GDM1 (cell line): ENCODE results near the gene AFF1.
"Not testable (repeated sequence)": the region's sequence is repeated elsewhere in the genome, so short reads cannot be mapped to it uniquely, and the experiment has no call there.

Source experiments
- DNase-seq: peaks from one replicate; lab custom pipeline; 2025; lab: John Stamatoyannopoulos, UW

AFF1 gene

DNA sequence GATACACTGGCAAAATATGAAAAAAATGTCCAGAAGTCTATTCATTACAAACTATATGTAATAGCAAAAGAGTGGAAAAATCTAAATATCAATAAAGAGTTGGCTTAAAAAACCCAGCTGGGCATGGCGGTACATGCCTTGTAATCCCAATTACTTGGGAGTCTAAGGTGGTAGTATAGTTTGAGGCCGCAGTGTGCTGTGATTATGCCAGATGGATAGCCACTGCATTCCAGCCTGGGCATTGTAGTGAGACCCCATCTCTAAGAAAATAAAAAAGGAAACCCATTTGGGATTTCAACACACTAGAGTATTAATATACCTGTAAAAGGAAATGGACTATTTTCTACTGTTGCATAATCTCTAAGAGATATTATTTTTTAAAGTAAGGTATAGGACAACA is 45.4 kb downstream of the AFF1 start:
- DNase-seq, result no peak

- no peak for DNase-seq
Measured at GRCh38 chr4:86981789-86982188, 47.0 kb downstream of the AFF1 start.

- DNase-seq, result not testable (repeated sequence)
Measured at GRCh38 chr4:86985852-86986251, 51.0 kb downstream of the AFF1 start.

DNA sequence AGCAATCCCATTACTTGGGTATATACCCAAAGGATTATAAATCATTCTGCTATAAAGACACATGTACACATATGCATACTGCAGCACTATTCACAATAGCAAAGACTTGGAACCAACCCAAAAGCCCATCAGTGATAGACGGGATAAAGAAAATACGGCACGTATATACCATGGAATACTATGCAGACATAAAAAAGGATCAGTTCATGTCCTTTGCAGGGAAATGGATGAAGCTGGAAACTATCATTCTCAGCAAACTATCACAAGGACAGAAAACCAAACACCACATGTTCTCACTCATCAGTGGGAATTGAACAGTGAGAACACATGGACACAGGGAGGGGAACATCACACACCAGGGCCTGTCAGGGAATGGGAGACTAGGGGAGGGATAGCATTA is 54.8 kb downstream of the AFF1 start:
- not testable (repeated sequence) for DNase-seq

DNA sequence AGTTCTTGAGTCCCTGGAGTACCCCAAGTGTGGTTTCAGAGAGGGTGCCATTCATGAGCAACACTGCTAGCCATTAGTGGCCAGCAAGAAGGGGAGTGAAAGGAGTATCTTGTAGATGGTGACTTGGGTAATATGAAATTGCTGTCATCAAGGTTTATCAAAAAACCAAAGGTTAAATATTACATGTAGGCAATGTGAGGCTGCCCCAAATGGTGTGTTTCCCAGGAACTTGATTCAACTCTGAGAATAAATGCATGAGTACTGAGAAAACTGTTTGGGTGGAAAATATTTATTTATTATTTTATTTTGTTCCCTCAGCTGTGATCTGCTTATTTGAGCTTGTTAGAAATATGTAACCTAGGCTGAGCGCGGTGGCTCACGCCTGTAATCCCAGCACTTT is 55.7 kb downstream of the AFF1 start:
- no peak for DNase-seq

- DNase-seq, result no peak
Measured at GRCh38 chr4:86991994-86992393, 57.2 kb downstream of the AFF1 start.

DNA sequence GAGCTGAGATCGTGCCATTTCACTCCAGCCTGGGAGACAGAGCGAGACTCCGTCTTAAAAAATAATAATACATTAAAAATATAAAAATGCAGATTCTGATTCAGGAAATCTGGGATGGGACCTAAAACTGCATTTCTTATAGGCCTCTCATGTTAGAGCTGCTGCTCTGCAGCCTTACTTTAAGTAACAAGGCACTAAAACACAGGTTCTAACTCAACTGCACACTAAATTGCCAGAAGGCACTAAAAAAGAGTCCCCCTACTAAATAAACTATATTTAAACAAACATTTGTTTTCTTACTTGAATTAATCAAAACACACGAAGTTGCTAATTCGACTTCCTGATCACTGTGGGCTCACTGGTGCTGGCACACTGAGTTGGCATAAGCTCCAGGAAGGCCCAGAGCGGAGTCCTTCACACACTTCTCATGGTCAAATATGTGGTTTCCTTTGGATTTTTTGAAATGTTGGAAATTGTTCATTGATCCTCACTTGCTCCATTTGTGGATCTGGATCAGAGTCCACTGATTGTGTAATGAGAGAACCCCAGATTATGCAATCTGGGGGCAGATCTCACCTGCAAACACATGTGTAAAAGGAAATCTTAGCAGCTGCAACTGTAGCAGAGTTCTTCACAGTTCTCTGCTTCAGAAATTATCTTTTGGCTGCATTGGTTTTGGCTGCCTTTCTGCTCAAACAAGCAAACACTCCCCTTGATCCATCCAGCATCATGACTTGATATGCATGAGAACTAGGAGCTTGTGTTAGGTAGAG is 59.3 kb downstream of the AFF1 start:
- DNase-seq, result no peak

GRCh38 chr4:86994686-86995085 is 59.9 kb downstream of the AFF1 start:
- DNase-seq, result no peak

GRCh38 chr4:86996510-86996909 is 61.7 kb downstream of the AFF1 start:
- not testable (repeated sequence) for DNase-seq

DNA sequence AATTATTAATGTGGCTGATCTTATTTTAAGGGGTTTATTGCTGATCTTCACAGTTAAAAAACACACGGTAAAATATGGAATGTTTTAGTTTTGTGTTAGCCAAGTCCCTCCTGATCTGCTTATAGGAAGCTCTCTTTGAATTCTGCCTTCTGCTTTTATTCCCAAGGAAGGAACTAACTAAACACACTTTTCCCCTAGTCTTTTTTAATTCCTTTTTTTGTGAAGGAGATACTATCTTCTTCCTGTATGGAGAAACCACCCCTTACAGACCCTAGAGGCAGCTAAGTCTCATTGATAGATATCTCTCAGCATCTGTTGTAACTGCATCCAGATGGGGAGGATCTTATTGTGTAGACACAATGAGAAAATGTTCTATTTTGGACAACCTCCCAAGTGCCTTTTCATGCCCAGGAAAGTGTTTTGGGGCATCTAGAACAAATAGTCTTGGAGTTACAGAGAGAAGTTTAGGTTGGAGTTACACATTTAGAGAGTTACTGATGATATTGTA is 64.4 kb downstream of the AFF1 start:
- no peak for DNase-seq

DNA sequence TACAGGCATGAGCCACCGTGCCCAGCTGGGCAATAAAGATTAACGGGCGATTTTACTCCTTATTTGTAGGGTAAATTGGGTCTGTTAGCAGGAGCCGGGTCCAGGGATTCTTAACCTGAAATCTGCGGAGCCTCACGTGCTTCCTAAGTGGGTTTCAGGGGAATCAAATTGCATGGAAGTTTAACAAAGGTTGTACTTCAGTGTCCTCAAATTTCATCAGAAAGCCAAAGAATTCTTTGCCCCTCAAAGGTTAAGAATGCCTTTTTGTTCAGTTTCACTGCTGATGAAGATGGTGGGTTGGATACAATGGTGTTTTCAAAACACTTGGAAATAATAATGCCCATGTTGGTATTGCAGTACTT is 67.9 kb downstream of the AFF1 start:
- no peak for DNase-seq

DNA sequence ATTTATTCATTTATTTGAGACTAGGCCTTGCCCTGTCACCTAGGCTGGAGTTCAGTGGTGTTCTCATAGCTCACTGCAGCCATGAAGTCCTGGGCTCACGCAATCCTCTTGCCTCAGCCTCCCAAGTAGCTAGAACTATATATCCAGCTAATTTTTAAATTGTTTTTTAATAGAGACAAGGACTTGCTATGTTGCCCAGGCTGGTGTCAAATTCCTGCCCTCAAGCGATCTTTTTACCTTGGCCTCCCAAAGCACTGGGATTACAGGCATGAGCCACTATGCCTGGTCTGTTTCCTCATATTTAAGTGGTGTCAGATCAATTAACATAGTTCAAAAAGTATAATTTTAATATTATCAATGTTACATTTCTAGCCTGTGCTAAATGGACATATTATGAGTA is 68.5 kb downstream of the AFF1 start:
- DNase-seq, result no peak

DNA sequence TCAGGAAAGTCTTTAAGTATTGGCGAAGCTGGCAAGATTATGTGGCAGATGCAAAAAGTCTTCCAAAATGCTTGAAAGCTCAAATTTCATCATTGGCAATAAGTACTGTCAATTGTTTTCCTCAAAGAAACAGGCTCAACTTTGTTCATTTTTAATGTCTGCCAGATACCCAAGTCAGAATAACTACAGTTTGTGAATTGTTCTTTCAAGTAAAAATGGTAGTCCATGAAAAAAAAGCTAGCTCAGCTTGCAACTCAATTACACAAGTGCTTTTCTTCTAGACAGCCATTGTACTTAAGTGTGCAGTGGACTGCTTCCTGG is 70.5 kb downstream of the AFF1 start:
- DNase-seq, result no peak

DNA sequence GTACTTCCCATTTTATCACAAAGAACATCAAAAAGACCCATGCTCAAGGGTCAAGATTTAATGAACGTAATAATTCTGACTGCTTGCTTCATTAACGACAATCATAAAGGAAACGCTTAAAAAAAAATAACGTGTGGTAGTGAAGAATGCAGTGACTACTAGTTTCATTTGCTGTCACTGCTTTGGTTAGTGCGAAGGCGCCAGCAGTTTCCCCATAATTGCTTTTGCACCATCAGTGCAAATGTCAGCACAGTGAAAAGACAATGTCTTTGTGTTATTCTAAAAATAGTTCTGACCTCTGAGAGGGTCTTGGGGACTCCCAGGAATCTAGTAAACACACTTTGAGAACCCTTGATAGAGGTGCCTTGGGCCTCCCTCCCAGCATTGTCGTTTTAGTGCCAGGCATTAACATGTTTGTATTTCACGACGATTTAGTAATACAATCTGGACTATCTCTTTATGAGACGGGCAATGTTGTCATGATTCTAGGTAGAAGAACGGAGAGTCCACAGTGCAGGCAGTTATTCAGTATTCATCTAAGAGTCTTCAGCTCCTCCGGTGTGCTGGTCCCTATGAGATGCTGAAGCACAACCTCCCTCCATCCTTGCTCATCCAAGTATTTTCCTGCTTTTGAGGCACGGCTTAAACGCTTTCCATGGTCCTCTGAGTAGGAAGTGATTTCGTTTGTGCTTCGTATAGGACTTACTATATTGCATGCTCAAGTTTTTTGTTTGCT is 71.0 kb downstream of the AFF1 start:
- no peak for DNase-seq

GRCh38 chr4:87006426-87006675 is 71.5 kb downstream of the AFF1 start:
- DNase-seq, result no peak

DNA sequence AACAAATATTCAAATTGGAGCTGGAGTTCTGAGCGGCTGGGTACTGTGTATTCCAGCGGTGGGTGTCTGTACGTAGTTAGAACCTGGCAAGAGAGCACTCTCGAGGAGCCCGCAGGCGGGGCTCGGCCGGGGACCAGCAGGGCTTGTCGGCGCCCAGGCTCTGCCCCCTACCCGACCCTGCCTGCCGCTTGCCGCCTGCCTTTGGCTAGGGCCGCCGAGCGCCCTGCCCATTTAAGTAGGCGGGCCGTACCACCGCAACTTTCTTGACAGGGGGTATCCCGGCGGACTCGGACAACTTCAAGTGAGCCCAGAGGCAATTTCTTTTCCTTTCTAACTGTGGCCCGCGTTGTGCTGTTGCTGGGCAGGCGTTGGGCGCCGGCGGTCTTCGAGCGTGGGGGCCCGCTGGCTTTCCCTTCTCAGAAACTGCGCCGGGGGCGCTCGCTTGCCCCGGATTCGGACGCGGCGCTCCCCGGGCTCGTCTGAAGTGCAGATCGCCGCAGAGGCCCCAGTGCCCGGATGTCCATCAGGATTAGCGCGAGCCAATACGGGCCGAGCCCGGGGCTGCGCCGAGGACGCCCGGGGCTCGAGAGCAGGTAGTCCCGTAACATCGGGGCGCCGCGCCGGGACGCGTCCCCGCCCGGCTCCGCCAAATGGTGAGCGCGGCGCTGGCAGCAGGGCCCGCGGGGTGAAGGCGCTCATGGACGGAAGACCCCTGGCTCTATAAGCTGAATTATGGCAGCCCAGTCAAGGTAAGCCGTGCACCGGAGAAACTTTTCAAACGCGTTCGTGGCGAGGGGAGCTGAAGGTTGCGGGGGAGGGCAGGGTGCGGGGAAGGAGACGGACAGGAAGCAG is 72.1 kb downstream of the AFF1 start:
- DNase-seq, result peak; percentile 89

GRCh38 chr4:87007528-87008446 is 73.0 kb downstream of the AFF1 start:
- peak; percentile 4 for DNase-seq

DNA sequence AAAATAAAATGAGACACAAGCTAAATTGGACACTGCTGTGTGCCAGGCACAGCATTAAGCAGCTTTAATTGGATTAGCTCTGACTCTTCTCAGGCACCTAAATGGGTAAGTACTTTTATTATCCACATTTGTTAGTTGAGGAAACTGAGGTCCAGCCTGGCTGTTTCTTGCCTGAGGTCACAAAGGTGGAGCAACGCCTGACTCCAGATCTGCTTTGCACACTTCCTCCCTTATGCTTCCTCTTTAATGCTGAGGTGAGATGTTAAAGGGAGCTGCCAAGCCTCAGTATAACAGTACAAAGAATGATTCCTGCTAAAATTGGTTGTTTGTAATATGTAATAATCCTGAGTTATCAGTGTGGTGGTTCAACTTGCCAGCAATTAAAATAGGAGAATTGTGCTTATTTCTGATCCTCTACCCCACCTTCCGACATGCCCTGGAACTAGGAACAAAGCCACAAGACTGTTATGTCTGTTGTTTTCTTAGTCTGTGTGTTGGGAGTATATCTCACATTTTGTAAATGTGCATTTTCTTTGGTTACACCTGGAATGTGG is 74.4 kb downstream of the AFF1 start:
- DNase-seq, result peak; percentile 40

DNA sequence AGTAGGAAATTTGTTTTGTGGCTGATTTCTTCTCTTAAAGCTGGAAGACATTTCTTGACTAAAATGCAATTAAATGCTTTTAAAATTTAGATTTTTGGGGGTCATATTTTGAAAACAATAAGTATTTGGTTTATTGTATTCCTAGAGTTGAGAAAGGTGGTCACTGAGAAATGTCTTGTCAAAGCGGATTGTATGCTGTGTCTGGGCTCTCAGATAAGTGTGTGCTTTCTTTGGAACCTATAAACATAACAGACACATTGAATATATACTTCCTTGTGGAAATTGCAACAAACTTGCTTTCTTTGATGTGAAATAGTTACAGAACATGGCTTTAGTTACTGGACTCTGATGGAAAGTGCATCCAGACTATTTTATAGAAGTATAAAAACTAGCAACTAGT is 75.4 kb downstream of the AFF1 start:
- DNase-seq, result no peak

DNA sequence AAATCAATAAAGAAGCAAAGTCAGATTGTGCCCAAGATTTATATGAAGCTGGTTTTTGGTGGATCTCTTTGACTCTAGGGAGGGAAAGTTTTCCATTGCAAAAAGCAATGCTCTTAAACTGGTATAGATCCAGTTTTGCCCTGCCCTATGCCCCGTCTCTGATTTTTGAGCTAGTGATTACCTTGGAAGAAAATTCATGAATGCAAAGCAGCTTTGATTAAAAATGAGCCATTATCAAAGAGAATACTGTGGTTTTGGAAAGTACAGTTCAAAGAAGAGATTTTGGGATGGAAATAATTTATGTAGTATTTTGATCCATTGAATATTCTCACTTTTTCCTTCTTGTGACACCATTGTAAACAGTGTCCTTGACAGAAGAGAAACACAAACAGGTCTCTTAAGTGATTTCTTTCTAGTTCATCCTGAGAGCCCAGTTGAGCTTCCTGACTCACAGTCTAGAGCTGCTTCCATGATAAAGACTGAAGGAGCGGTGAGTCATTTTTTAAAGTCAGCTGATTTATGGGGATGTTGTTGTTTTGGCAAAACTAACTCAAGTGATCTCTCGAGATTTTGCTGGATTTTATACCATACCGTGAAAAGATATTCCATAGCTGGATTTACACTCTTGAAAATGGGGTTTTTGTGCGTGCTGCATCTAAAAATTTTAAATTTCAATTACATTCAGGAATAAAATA is 76.7 kb downstream of the AFF1 start:
- DNase-seq, result no peak
